HG03460 (cell line): ENCODE measurements around the gene KCTD14.
"Not testable (repeated sequence)": the region's sequence is repeated elsewhere in the genome, so short reads cannot be mapped to it uniquely, and the experiment has no call there.

ENCODE experiments used
- ATAC-seq: cut with Tn5 transposase; IDR thresholded peaks from one replicate; pipeline ENCODE4 v1.9.1; 2021; ENCODE audit not compliant: unreplicated experiment

The KCTD14 gene, protein sequence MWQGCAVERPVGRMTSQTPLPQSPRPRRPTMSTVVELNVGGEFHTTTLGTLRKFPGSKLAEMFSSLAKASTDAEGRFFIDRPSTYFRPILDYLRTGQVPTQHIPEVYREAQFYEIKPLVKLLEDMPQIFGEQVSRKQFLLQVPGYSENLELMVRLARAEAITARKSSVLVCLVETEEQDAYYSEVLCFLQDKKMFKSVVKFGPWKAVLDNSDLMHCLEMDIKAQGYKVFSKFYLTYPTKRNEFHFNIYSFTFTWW

DNA sequence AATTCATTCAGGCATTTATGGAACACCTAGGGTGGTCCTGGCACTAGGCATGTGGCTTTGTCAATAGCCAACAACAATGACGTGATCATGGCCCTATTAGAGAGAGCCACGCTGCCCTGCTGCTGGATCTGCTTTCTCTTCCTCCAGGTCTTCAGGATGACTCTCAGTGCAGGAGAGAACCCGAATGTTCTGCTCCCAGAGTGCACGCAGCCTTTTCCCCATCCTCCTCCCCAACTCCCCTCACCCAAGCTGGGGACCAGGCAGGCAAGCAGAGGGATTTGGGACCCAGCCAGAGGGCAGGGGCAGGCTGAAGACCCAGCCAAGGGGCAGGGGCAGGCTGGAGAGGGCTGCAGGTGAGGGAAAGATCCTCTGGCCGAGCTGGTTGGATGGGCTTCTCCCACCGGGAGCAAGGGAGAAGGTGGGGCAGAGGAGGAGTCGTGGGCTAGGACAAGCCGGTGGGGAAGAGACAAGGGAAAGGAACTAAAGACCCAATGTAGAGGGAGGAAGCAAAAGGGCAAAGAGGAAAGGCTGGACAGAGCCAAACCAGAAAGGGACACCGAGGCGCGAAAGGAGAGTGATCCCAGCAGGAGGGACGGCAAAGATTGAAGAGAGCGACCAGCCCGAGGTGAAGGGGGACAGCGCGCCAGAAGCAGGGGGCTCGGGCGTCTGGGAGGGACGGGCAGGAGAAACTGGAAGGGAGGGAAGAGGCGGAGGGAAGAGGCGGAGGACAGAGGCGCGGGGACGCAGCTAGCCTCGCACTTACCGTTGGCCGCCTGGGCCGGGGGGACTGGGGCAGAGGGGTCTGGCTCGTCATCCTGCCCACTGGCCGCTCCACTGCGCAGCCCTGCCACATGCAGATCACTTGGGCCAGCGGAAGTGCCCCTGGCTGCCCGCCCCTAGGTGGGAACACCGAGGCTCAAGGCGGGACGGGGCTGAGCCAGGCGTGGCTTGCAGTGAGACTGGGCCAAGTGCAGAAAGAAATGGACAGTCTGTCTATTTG lies at the start of gene KCTD14:
Gene KCTD14 (minus strand): TSS at position 880 of the 1,000 bp plus-strand sequence. CDS start 27 bp downstream, at position 853.
- no peak for ATAC-seq

DNA sequence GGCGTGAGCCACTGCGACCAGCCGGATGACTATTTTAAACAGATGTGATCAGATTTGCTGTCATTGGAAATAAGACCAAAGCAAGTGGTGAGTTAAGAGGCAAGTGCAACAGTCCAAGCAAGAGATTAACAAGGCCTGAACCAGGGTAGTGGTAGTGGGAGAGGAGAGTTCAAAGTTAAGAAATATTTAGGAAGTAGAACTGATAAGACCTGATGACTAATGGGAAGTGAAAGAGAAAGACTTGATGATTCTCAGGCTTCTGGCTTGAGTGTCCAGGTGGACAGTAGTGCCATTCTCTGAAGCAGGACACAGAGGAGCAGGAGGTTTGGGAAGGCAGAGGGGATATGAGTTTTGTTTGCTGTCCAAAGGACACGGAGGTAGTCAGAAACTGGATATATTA lies 49.4 kb upstream of the KCTD14 start:
- no peak for ATAC-seq

DNA sequence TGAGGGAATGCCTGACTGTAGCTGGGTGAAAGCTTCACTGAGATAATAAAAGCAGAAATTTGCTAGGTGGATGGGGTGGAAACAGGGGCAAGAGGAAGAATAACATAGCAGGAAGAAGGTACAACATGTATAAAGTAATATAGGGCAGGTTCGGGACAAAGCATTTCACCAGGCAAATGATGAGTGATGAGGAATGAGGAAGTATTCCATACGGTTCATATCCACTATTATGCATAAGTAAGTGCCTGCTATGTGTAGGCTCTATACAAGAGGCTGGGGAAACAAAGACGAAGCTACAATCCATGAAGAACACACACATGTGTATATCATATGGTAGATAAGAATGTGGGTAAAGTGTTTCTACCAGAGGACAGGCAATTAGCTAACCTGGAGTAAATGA lies 48.6 kb upstream of the KCTD14 start:
- ATAC-seq: no peak

DNA sequence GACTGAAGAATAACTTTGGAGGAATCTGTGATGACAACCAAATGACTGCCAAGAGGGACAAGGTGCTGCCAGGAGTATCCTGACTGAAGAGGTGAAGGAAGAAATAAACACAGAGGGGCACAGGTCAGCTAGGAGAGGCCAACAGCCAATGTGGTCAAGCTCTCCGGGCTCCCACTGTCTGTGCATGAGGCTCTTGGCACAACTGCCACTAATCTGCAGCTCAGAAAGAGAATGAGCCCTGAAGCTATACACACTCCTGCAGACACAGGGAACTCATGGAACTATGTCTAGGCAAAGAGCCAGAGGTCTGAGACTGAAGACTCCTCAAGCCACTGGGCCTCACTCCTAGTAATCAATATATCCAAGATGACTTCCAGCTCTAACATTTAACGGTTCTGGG lies 47.5 kb upstream of the KCTD14 start:
- no peak for ATAC-seq

DNA sequence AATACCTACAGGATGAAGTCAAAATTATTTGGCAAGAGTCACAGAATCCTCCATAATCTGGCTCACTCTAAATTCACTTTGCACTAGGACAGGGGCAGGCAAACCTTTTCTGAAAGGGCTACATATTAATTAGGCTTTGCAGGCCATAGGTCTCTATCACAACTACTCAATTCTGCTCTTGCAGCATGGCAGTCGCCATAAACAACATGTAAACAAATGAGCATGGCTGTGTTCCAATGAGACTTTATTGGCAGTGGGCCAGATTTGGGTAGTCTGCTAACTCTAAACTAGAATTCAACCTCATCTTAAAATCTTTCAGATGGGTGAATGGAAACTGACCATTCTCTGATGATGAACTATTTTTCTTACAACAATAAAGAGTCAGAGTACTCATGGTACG lies 46.4 kb upstream of the KCTD14 start:
- ATAC-seq: no peak

DNA sequence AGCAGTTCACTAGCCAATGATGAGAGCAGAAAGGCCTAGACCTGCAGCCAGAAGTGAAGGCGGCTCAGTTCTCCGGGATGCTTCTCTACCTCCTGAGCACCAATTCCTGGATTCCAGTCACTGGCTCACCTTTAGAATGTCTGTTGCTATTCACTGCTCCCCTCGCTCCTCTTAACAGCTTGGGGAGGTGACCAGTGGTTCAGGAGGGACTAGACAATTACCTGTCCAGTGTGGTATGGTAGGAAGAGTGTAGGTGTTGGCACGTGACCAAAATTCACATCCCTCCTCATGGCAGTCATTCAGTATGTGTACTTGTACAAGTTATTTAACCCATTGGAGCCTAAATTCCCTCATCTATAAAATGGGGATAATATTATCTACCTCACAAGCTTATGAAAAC lies 44.6 kb upstream of the KCTD14 start:
- ATAC-seq: no peak

DNA sequence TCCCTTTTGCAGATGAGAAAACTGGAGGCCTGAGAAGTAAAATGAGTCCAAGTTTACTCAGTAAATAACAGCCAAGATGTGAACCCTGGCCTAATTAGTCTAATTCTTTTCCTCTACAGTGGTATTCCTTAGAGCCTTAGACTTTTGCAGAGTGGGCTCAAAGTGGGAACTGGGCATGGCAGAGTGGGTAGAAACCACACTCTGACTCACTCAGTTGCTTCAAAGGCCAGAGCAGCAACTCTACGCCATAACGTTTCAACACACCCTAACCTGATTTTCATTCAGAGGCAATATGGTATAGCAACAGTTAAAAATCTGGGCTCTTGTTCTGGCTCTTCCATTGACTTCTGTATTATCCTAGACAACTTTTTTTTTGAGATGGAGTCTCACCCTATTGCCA lies 43.4 kb upstream of the KCTD14 start:
- ATAC-seq: no peak

DNA sequence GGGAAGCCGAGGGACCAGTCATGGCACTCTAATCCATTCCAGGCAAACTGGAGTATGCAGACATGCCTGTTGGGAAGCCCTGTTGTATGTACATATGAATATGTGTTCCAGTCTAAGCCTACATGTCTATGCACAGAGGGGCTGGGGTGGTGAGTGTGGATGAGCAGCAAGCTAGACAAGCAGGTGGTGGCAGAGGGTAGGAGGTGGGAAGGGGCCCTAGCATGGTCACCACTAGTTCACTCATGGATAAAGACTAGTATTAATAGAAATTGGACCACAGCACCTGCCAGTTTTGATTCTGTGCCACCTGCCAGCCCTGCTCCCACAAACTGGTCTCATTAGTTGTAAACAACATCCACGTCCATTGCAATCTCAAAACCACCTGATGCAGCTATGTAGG lies 42.1 kb upstream of the KCTD14 start:
- ATAC-seq: no peak

DNA sequence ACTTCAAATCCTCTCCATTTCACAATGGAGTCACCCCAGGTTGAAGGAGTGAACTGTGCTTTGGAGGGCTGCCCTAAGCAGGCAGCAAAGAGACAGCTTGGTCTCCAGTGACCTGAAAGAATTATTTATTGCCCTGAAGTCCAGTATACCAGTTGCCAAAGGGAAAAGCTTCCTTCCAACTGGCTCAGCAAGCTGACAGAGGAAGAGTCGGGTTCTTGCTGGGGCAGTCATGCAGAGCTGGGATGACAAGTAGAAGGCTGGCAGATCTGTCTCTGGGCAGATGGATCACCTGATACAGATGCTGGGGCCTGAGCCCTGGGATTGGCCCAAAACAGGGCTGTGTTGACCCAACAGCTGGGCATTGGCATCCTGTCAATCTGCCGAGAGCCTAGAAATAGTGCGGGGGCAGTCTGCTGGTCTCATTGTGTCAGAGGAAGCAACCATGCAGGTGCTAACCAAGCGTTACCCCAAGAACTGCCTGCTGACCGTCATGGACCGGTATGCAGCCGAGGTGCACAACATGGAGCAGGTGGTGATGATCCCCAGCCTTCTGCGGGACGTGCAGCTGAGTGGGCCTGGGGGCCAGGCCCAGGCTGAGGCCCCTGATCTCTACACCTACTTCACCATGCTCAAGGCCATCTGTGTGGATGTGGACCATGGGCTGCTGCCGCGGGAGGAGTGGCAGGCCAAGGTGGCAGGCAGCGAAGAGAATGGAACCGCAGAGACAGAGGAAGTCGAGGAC lies 40.5 kb upstream of the KCTD14 start, which contains the start of gene THRSP:
Gene THRSP (plus strand): TSS at position 422 of the 742 bp plus-strand sequence. CDS start 21 bp downstream, at position 443.
- no peak for ATAC-seq

DNA sequence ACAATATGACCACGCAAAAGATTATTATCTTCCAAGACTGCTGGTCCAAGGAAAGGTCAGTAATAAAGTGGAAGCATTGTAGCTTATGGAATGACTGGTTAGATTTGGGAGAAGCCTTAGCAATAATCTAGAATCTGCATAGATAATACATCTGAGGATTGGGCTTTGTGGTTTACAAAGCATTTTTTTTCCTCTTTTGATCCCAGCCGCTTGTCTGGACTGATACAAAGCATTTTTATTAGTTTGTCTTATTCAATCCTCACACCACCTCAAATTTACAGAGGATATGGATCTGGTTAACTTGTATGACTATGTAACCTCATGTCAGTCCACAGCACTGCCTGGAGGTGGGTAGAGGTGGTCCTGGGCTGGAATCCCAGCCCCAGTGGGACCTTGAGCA lies 39.6 kb upstream of the KCTD14 start:
- ATAC-seq: no peak

DNA sequence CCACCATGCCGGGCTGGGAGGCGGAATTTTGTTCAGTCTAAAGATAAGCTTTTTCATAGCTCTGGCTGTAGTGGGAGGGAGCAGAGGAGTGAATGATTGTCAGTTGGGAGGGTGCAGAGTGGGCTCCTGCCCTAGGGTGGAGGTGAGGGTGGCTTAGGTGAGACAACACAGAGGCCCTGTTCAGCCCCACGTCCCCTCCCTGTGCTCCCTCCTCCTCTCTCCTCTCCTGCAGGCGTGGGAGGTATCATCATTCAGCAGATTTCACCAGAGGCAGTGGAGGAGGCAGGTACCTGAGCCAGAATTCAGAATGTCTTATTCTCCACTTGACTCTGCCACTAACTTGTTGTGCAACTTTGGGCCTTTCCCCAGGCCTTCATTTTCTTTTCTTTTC lies 38.8 kb upstream of the KCTD14 start:
- no peak for ATAC-seq

DNA sequence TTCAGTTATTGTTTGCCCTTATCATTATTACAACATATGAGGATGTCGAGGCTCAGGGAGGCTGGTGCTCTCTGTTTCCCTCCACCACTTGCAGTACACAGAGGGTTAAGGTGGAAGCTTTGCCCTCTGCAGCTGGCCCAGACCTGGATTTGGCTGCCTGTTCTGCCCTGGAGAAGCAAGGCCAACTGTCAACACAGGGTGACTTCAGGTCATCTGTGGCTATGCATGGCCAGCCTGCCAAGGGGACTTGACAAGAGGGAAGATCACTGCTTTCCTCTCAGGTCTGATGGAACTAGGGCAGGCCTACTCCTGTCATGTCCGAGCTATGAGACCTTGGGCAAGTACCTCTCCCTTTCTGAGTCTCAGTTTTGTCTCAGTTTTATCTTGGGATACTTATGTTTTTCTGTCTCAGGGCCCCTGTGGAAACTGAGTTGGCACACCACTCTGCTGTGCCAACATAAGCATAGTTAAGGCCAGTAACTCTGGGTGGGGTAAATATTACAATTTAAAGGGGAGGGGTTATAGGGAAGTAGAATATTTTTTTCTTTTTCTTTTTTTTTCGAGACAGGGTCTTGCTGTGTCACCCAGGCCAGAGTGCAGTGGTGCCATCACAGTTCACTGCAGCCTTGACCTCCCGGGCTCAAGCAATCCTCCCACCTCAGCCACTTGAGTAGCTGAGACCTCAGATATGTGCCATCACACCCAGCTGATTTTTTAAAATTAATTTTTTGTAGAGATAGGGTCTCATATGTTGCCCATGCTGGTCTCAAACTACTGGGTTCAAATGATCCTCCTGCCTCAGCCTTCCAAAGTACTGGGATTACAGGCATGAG lies 38.2 kb upstream of the KCTD14 start:
- no peak for ATAC-seq

DNA sequence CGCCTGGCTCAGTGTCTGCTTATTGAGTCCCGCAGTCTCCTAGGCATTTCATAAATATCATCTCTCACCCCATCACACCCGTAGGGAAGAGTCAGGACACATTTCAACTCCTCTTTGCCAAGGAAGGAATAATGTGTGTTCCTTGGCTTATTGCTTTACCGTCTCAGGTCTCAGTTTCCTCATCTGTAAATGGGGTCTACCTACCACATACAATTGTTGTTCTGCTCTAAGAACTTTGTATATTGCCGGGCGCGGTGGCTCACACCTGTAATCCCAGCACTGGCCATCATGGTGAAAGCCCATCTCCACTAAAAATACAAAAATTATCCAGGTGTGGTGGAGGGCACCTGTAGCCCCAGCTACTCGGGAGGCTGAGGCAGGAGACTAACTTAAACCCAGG lies 37.5 kb upstream of the KCTD14 start:
- no peak for ATAC-seq

DNA sequence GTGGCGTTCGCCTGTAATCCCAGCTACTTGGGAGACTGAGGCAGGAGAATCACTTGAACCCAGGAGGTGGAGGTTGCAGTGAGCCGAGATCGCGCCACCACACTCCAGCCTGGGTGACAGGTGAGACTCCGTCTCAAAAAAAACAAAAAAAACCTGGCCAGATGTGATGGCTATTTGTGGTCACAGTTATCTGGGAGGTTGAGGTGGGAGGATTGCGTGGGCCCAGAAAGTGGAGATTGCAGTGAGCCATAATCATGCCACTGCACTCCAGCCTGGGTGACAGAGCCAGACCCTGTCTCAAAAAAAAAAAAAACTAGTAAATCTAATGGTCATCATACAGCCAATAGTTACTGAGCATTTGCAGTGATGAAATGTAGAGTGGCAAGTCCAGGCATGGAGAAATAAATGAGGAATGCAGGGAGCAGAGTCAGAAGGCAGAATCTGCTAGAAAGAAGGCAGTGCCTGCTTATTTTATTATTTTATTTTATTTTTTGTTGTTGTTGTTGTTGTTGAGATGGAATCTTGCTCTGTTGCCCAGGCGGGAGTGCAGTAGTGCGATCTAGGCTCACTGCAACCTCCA lies 36.8 kb upstream of the KCTD14 start:
- not testable (repeated sequence) for ATAC-seq

DNA sequence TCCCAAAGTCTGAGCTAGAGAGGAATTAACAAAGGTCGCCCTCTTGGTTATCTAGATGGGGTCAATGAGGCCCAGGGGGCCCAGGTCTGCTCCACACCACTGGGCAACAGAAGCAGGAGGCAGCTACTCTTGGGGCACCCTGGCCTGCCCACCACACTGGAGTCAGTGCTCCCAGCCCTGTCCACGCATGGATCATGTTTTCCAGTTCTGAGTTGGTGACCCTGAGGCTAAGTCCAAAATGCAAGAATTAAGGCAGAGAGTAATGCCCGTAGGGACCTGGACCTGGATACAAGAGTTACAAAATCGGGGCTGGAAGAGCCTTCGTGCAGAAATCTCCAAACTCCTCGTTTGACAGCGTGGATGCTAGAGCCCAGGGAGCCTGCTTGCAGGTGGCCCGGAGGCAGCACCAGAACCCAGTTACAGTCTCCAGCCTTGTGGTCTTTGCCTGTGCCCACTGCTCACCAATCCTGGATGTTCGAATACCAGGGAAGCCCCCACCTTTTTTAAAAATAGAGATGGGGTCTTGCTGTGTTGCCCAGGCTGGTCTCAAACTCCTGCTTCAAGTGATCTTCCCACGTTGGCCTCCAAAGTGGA lies 34.5 kb upstream of the KCTD14 start:
- ATAC-seq: no peak

DNA sequence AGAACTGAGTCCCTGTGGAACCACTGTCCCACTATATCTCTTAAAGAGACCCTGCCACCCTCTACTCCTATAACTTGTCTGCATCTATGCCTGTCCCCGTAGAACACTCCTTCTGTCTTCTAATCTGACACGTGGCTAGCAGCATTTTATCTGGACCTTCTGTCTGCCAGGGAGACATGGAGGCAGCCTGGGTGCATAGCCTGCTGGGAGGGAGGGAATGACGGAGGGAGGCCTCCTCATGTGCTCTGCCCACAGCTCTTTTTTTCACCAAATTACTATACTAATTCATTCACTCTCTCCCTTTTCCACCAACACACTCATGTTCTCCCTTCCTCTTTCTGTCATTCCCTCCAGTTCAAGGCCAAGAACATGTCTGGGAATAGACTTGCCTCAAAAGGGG lies 33.0 kb upstream of the KCTD14 start:
- no peak for ATAC-seq

DNA sequence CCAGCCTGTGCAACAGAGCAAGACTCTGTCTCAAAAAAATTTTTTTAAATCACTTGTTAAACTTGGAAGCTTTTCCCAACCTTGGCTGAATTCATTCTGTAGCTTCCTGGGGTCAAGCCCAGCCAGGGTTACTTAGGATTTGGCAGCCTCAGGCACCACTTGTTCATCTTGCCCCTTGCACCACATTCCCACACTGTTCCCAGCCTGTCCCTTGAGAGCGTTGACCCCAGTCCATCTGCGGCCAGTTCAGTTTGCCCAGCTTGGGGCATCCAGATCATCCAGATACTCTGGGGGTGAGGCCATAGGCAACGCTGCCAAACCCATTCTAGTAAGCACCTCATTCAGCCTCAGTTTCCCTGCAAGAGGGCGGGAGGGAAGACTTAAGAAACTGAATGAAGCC lies 31.9 kb upstream of the KCTD14 start:
- no peak for ATAC-seq

DNA sequence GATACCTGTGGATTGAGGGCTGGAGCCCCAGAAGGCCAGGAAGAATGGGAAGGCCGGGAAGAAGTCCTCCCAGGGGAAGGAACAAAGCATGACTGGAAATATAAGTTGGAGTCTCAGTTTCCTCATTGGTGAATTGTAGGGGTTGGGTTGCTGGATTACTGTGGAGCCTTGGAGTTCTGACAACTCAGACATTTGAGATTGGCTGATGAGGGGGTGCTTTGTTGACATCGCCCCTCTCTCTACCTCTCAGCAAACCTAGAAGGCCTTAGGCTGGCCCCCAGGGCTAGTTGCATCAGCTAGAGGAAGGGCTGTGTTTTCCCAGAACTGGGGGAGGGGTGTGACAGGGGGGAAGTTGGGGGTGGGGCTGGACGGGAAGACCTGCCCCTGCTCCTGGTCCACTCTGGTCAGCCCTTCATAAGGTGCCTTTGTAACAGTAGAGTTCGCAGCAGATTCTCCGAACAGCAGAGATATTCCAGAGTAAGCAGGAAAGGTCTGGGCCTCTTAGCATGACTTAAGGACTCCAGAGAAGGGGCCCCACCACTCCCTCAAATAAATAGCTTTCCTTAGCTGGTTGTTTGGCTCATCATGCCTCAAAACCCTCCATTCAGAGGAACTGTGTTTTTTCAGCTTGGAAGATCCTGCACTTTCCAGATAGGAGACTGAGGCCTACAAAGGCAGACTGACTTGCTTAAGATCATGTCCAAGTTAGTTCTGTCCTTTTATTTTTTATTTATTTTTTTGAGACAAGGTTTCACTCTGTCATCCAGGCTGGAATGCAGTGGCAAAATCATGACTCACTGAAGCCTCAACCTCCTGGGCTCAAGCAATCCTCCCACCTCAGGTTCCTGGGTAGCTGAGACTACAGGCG lies 28.1 kb upstream of the KCTD14 start:
- ATAC-seq: no peak

DNA sequence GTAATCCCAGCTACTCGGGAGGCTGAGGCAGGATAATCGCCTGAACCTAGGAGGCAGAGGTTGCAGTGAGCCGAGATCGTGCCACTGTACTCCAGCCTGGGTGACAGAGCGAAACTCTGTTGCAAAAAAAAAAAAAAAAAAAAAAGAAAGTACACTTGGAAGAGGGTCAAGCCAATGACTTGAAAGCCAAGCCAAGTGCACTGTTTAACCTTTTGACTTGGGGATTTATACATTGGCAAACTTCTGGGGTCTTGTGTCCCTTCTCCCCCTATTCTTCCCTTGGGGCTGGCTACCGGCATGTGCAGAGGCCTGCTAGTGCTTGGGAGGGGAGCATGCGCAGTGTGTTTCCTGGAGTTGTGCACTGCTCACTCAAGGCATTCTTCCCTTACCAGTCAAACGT lies 26.3 kb upstream of the KCTD14 start:
- no peak for ATAC-seq
